ENCODE results near the gene LCN9. TPM values are rescaled to one million over a fixed set of nuclear protein-coding genes. Genes with fewer than 3 reads are reported as not detected.

The LCN9 gene
- total RNA-seq, 1 experiment from 2014 or later = 0.52 TPM

GRCh38 chr9:135659252-135659651 lies 3.9 kb upstream of the LCN9 start:
- Histone ChIP-seq H4K91ac (ENCODE audit: insufficient read length, low read depth, low read length) (no peak overlapping the region), H3K18ac (ENCODE audit: insufficient read length, low read depth, low read length) (no peak overlapping the region), H4K8ac (replicated peaks; ENCODE audit: insufficient read length, low read depth, low read length) (no peak overlapping the region), H2AFZ (ENCODE audit: low read length) (no peak overlapping the region), H2BK120ac (ENCODE audit: low read depth, low read length, poor library complexity, severe bottlenecking) (no peak overlapping the region), H3K27ac (ENCODE audit: insufficient read length, low read depth, low read length) (no peak overlapping the region), H4K20me1 (ENCODE audit: control insufficient read depth, insufficient read depth, insufficient read length) (peaks cover 2% of the 10 kb centered on the region), H3K4ac (ENCODE audit: low read depth, low read length) (no peak overlapping the region), H3K27me3 (ENCODE audit: insufficient read depth, low read length) (no peaks in the 10 kb centered on the region), H3K23me2 (ENCODE audit: insufficient read length, low read depth, low read length, poor library complexity, severe bottlenecking) (no peaks in the 10 kb centered on the region), H2BK5ac (ENCODE audit: insufficient read length, low read length) (no peak overlapping the region), H3K4me1 (ENCODE audit: insufficient read depth, low read length) (no peaks in the 10 kb centered on the region), H3K23ac (ENCODE audit: insufficient read length, low read depth, low read length) (no peak overlapping the region), H4K5ac (ENCODE audit: insufficient read length, low read depth, low read length) (no peak overlapping the region), H3K79me2 (ENCODE audit: insufficient read depth, low read length) (no peaks in the 10 kb centered on the region), H2BK12ac (ENCODE audit: insufficient read length, low read depth, low read length) (no peak overlapping the region), H3K9me3 (ENCODE audit: control insufficient read depth, low read depth, low read length) (peaks cover 7% of the 10 kb centered on the region), H3K56ac (ENCODE audit: insufficient read length, low read depth, low read length) (no peak overlapping the region), H3K4me2 (ENCODE audit: insufficient read depth, insufficient read length, low read length) (no peak overlapping the region), H2BK20ac (ENCODE audit: low read depth, low read length, poor library complexity, severe bottlenecking) (no peak overlapping the region), H2AK5ac (ENCODE audit: insufficient read length, low read length) (no peak overlapping the region), H3K9ac (ENCODE audit: extremely low read depth, insufficient read length, low read length) (no peak overlapping the region), H3K79me1 (ENCODE audit: insufficient read depth, low read depth, low read length, poor library complexity, severe bottlenecking) (no peaks in the 10 kb centered on the region), H3T11ph (ENCODE audit: low read length) (no peak overlapping the region), H3K14ac (ENCODE audit: insufficient read depth, low read length) (no peak overlapping the region), H2BK15ac (ENCODE audit: low read depth, low read length) (no peak overlapping the region)
- Mint-ChIP-seq H3K27ac (peak overlapping the region in 1 of 3 experiments; percentile 31; a peak in 1 of 7 replicates), H3K4me3 (no peak overlapping the region), H3K36me3 (ENCODE audit: insufficient read depth in 1 of 3, low read depth in 3 of 3) (peaks cover 4 to 52% (median 14%) of the 10 kb centered on the region in 3 experiments), H3K4me1 (peaks cover 10 to 11% of the 10 kb centered on the region in 2 experiments), H3K9me3 (peaks cover 20 to 21% of the 10 kb centered on the region in 2 experiments), H3K27me3 (ENCODE audit: low read depth) (no peaks in the 10 kb centered on the region; the same call in none of the 2 replicates)
- DNase-seq = no peak
- no CpG with 5 or more reads among the region's 13 CpGs for WGBS (ENCODE audit: extremely low coverage, insufficient read length, low lambda C conversion rate)
- TF ChIP-seq, protein P1, sequence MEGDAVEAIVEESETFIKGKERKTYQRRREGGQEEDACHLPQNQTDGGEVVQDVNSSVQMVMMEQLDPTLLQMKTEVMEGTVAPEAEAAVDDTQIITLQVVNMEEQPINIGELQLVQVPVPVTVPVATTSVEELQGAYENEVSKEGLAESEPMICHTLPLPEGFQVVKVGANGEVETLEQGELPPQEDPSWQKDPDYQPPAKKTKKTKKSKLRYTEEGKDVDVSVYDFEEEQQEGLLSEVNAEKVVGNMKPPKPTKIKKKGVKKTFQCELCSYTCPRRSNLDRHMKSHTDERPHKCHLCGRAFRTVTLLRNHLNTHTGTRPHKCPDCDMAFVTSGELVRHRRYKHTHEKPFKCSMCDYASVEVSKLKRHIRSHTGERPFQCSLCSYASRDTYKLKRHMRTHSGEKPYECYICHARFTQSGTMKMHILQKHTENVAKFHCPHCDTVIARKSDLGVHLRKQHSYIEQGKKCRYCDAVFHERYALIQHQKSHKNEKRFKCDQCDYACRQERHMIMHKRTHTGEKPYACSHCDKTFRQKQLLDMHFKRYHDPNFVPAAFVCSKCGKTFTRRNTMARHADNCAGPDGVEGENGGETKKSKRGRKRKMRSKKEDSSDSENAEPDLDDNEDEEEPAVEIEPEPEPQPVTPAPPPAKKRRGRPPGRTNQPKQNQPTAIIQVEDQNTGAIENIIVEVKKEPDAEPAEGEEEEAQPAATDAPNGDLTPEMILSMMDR (conservative IDR thresholded peaks at IDR 0.05) = no peak
